Measurements from ENCODE around the gene PDE4A.
"Not testable (repeated sequence)": the region's sequence is repeated elsewhere in the genome, so short reads cannot be mapped to it uniquely, and the experiment has no call there.

The PDE4A gene

DNA sequence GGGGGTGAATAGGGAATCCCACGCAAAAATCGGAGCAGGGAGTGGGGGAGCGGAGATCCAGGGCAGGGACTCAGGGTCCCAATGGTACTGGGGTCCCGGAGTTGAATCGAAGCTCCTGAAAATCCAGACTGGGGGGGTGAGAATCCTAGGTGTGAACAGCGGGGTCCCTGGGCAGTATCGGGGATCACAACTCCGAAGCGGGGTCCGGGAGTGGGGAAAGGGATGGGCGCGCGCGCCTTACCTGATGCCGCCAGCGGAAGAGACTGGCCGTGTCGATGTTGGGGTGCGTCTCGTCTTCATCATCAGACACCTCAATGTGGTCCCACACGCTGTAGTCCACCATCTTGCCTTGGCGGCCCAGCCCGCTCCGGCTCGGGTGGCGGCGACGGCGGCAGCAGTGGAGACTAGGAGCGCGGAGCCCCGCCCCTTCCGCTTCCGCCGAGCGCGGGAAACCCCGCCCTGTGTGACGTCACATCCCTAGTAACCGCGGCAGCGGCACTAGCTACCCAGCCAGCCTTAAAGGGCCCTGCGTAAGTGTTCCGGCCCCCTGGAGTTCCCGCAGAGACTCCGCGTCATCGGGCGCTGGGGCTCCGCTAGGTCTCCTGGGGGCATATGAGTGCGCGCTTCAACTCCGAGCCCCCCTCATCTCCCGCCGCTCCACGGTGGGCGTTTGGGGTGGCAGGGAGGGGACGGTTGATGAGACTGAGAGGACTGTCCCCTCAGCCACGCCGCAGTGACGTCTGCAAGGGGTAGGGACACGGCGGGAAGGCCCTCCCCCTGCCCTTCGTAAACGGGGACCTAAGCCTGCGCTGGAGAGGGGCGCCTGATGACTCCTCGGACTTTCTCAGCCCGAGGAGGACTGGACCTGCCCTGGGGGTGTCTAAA lies 17.0 kb upstream of the PDE4A start, which contains the start of gene CDC37:
Gene CDC37, minus strand, starts transcription at position 406 of the 885 bp plus-strand sequence. Its CDS starts 63 bp downstream, at position 343.
- in situ Hi-C loops (cut with HindIII; ENCODE audit: low sequenced_read_pairs) = loop anchor here (5.0 kb wide), 2 partner anchors 116 to 154 kb away; partner anchors contain the start of genes ICAM4 and ICAM5

DNA sequence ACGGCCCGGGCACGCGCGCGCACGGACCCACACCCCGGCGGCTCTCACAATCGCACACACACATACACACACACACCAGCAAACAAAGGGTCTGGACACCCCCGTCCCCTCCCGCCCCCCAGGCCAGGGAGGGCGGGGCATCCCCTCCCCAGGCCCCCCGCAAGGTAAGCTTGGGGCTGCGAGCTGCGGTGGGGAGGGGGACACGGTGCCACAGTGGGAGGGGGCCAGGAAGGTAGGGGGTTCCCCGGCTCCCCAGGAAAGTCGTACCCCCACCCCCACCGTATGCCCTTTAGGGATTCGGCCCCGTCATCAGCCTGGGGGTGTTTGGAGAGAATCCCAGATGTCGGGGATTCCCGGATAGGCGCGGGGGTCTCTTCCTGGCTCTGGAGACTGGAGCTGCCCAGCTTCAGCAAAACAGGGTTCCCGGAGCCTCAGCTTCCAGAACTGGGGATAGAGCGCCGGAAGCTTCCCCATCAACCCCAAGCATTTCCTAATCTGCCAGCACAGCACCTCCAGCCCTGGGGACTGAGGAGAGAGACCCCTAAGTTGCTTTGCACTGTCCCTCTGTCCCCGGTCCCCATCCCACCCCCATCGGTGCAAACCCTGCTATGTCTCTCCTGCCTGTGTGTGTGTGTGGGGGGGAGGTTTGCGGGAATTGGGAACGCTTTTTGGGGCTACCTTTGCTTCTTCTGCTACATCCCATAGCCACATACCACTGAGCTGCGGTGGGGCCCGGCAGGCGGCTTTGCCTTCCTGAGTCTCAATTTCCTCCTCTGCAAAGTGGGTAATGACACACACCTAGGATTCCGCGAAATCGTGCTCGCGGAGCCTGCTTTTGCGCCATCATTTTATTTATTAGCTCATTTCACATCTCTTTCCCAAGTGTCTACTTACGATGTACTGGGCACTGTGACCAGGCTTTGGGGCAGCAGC lies 15.2 kb upstream of the PDE4A start:
- in situ Hi-C loops (cut with HindIII; ENCODE audit: low sequenced_read_pairs) = loop anchor here (5.0 kb wide), 2 partner anchors 118 to 152 kb away; partner anchors contain the start of genes ICAM4 and ICAM5

DNA sequence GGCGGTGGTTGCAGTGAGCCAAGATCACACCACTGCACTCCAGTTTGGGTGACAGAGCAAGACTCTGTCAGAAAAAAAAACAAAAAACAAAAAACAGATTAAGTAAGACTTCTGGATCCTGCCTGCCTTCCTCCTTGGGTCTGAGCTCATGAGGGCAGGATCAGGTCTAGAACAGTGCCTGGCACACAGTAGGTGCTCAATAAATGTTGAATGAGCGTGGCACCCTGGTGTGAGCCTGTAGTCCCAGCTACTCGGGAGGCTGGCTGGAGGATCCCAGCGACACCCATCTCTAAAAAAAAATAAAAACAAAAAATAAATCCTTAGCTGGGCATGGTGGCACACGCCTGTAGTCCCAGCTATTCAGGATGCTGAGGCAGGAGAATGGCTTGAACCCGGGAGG lies 14.1 kb upstream of the PDE4A start:
- in situ Hi-C loops (cut with HindIII; ENCODE audit: low sequenced_read_pairs) = no loop called here

DNA sequence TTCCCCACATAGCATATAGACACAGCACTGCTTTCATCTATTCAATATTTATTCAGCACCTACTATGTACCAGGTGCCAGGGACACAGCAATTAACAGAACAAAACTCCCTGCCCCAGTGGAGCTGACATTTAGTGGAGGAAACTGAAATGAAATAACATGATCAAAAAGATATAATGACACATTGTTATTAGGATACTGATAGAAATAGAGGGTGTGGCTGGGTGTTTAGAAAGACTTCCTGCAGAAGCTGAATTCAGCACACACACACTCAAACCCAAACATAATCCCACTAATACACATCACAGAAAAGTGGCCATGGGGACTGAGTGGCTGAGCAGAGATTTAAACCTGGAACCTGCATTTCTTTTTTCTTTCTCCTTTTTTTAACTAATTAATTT lies 13.2 kb upstream of the PDE4A start:
- in situ Hi-C loops (cut with HindIII; ENCODE audit: low sequenced_read_pairs) = no loop called here

DNA sequence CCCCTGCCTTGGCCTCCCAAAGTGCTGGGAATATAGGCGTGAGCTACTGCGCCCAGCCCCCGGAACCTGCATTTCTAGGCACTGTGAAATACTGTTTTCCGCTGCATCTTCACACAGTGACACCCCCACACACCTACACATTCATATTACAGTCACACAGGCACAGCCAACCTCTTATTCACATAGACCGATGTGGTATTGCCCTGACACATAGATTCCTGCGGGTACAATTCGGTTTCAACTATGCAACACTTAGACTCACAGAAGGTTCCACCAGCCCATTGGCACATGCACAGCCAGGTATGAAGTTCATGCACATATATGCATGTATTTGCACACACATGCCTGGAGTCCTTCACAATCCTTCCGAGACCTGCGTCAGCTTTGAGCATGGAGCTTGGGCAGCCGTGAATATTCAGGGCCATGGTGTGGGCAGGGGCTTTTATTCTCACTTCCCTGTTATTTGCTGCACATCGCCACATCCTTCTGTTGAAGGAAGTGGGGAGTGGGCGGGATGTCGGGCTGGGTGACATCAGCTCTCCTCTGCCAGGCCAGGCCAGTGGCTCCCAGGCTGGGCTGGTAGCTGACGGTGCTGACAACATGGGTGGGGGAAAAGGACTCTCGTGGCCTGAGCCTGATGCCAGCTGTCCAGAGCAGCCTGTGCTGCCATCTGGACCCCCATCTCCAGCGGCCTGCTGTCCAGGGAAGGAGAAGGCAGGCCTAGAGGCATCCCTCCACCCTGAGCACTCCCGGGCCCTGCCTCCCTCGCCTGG lies 11.6 kb upstream of the PDE4A start:
- in situ Hi-C loops (cut with HindIII; ENCODE audit: low sequenced_read_pairs) = no loop called here

DNA sequence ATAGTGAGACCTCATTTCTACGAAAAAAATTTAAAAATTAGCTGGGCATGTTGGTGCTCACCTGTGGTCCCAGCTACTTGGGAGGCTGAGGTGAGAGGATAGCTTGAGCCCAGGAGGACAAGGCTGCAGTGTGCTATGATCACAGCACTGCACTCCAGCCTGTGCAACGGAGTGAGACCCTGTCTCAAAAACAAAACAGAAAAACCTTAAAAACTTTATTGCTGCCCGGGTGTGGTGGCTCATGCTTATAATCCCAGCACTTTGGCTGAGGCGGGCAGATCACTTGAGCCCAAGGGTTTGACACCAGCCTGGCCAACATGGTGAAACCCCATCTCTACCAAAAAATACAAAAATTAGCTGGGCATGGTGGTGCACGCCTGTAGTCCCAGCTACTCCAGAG lies 9.1 kb upstream of the PDE4A start:
- in situ Hi-C loops (cut with HindIII; ENCODE audit: low sequenced_read_pairs) = not testable (repeated sequence)

DNA sequence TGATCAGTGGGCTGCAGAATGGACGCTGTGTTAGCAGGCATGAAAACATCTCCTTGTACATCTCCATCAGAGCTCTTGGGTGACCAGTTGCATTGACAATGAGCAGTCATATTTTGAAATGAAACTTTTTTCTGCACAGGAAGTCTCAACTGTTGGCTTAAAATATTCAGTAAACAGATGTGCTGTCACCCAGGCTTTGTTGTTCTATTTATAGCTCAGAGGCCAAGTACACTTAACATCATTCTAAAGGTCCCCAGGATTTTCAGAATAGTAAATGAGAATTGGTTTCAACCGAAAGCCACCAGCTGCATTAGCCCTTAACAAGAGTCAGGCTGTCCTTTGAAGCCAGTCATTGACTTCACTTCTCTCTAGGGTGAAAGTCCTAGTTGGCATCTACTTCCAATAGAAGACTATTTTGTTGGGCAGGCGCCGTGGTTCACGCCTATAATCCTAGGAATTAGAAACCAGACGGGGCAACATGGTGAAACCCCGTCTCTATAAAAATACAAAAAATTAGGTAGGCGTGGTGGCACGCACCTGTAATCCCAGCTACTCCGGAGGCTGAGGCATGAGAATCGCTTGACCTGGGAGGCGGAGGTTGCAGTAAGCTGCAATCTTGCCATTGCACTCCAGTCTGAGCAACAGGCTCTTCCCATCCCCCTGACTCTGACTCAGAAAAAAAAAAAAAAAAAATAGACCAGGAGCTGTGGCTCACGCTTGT lies 7.9 kb upstream of the PDE4A start:
- in situ Hi-C loops (cut with HindIII; ENCODE audit: low sequenced_read_pairs) = no loop called here

DNA sequence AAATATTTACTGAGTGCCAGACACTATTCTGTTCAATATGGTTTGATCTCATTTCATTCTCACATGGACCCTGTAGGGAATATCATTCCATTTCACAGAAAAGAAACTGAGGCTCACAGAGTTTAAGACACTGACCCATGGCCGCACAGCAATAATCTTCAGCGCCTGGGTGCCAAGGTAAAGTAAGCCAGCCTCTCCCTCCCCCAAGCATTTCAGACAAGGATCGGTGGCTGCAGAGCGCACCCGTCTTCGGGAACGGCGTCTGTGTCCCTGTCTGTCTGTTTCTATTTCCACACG lies 4.3 kb upstream of the PDE4A start:
- in situ Hi-C loops (cut with HindIII; ENCODE audit: low sequenced_read_pairs) = no loop called here

DNA sequence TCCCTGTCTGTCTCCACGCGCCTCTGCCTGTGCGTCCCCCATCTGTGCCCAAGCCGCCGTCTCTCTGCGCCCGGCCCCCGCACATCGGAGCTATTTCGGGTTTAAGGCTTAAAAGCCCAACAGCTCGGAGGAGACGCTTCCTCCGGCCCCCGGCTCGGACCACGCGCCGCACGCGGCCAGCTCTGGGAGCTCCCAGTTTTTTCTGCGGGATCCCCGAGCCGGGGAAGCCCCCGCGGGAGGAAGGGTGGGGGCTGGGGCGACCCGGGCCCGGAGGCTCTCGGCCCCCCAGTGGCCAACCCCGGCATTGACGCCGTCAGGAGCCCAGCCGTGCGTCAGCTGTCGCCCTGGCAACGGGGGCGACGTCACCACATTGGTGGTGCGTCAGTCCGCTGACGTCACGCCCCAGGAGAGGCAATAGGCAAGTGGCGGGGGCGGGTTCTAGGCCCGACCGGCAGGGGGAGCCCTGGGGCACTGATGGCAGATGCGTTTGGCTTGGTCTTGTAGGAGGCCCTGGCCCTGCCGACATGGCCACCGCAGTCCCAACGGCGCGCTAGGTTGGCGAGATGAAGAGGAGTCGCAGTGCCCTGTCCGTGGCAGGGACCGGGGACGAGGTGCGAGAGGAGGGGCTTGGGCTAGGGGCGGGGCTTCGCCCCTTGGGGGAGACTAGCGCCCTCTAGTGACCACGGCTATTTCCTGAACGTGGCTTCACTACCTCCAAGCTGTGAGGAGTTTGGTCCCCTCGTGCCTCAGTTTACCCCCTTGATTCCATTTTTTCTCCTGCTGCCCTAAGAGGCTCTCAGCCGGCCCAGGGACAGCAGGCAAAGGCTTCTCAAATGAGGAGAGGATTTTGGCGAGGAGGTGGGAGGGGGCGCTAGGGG lies 3.7 kb upstream of the PDE4A start:
- in situ Hi-C loops (cut with HindIII; ENCODE audit: low sequenced_read_pairs) = no loop called here

DNA sequence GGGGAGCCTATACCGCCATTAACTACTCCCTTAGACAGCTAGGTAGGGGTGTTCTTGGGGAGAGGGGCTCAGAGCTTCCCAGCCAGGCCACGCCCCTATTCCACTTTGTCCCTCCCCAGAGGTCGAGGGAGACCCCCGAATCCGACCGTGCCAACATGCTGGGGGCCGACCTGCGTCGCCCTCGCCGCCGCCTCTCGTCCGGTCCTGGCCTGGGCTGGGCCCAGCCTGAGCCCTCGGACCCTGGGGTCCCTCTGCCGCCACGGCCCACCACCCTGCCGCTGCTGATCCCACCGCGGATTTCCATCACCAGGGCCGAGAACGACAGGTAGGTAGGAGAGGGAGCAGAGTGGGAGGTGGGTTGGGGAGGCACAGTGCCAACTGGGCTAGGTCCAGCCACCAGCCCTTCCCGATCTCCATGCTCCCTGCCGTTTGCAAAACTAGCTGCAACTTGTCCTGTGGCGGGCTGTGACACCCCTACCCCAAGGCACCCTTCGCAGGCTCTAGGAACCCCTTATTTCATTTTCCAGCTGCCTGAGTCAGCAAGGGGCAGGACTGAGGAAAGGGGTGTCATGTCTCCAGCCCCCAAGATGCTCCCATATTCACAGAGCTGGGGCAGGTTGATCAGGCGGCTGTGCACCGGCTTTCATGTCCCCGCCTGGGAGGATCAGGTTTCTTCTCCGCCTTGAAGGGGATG lies 2.6 kb upstream of the PDE4A start:
- in situ Hi-C loops (cut with HindIII; ENCODE audit: low sequenced_read_pairs) = no loop called here

DNA sequence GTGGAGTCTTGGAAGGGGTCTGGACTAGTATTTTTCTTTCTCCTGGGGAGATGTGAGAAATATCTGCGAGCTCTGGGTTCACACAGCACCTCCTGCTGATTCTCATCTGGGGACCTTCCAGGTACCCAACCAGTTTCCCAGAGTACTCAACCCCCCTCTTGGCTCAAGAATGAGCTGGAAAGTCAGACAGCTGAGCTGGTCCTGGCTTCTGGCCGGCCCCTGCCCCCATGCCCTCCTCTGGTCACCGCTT lies 2.2 kb upstream of the PDE4A start:
- in situ Hi-C loops (cut with HindIII; ENCODE audit: low sequenced_read_pairs) = no loop called here

DNA sequence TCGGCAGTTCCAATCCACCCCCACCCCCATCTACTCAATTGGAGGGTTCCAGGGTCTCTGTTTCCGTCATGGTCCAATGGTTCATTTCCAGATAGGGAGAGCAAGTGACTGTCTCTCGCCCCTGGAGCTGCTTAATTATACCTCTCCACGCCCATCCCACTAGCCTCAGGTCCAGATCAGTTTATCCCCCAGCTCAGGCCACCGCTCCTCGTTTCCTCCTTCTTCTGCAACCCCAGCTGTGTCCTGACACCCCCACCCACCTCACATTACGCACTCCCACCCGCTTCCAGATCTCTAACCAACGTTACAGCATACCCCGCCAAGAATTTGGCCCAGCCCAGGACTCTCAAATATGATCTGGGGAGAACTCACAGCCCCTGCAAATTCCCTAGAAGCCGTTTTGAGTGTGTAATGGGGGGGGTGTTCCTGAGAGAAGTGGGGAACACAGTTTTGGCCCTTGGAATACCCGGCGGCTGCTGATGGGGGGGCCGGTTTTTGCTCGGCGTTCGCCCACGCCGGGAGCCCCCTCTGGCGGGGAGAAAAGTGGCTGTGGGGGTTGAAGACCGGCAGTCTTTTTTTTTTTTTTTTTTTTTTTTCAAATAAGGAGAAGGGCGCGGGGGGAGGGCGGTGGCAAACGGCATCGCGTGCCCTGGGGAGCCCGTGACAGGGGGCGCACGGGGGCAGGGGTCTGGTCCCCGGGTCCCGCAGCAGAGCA lies 1.7 kb upstream of the PDE4A start:
- in situ Hi-C loops (cut with HindIII; ENCODE audit: low sequenced_read_pairs) = no loop called here

DNA sequence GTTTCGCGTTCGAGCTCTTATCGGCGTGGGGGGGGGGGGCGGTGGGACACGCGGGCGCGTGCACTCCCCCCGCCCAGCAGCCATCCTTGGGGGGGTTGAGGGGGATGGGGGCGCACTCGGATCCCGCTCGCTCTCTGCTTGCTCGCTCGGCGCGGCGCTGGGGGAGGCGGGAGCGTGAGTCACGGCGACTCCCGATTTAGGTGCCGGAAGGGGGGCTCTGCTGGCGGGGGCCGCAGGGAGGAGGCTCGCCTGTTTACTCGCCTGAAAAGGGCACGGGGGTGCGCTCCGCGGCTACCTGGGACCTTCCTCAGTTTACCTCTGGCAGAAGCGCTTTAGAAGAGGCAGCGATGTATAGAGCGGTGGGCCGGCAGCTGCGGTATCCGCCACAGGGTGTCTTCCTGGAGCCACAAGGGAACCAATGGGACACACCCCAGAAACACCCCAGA lies 1.1 kb upstream of the PDE4A start:
- in situ Hi-C loops (cut with HindIII; ENCODE audit: low sequenced_read_pairs) = no loop called here

DNA sequence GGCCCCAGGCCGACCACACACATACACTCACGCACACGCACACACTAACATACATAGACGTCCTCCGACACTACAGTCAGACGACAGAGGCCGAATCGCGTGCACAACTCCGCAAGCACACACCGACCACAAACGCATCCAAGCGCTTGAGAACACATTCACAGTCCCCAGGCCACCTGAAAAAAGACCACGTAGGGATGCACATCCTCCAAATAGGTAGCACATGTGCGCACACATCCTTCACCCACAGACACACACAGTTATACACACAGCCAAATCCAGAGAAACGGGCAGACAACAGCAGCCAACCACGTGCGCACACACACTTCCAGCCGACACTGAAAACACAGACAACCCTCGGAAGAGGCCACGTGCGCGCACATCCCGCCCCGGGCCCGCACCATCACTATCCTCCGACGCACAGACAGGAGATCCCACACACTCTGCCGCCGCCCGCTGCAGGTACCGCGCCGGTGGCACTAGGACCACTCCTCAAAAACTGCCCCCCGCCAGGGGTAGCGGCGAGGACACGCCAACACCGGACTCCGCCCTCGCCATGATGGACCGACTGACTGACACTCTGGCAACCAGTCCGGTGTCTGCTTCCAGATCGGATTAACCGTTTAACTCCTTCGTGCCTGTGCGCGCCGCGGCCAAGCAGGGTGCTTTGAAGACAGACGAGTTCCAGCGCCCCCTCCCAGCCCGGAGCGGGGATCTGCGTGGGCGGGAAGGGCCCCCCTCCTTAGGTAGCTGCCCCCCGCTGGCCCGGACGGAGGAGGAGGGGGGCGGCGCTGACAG lies 493 bp upstream of the PDE4A start:
- in situ Hi-C loops (cut with HindIII; ENCODE audit: low sequenced_read_pairs) = no loop called here

DNA sequence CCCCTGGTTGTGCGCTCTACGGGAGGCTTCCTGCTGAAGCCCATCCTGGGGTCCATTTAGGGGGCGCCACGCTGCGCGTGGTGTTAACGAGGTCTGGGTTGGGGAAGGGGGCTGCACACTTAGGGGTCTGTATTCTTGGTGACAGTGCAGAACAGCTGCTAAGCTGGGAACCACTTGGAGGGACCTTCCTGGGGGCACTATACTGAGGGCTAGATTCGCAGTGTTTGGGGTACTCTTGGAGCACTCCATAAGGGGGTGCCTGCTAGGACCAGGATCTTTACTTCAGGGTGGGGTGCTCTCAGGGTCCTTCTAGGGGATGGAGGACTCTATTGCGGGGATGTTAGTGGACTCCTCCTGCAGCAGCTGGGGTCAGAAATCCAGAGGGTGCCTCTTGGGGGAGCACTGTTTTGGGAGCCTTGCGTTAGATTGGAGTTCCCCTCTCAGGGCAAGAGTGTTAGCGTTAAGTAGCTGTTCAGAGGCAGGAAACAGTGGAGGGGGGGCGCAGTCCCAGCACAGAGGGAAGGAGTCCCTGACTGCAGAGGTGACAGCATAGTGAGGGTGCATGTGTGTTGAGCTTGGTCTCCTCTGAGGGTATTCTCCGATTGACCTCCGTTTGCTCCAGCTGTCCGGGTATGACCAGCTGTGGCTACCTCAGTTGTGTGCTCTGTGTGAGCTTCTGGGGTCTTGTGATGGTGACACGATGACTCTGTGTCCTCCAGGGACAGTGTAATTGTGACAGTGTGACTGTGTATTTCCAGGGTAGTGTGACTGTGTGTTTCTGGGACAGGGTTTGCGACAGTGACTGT lies 1.1 kb downstream of the PDE4A start:
- in situ Hi-C loops (cut with HindIII; ENCODE audit: low sequenced_read_pairs) = no loop called here

DNA sequence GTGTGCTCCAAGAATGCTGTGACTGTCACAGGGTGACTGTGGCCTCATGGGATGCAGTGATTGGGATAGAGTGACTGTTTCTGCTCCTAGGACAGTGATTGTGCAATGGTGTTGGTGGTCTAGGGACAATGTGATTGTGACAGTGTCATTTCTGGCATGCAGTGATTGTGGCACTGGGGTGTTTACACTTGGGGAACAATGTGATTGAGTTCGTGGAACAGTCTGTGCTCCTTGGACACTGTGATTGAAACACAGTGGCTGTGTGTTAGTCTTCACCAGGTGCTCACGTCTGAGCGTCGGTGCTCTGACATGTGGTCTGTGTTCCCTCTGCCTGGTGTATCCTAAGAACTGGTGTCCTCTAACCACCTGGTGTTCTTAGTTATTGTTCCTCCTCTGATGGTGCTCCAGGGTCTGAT lies 1.7 kb downstream of the PDE4A start:
- in situ Hi-C loops (cut with HindIII; ENCODE audit: low sequenced_read_pairs) = no loop called here

DNA sequence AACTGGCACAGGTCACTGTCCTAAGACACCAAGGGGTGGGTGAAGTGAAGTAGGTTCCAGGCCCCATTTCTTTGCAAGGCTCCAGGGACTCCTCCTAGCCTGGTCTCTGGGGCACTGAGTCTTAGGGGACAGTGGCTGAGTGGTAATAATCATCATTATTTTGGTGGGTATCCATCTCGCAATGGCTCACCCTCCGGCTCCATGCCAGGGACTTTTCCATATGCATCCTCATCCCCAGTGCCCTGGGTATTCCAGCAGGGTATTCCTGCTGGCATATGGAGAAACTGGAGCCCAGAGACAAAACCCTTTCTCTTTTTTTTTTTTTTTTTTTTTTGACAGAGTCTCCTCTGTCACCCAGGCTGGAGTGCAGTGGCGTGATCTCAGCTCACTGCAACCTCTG lies 2.5 kb downstream of the PDE4A start:
- in situ Hi-C loops (cut with HindIII; ENCODE audit: low sequenced_read_pairs) = no loop called here
